PC-3 (cell line): ENCODE data around the gene SPRN. TPM values are rescaled to one million over a fixed set of nuclear protein-coding genes. Genes with fewer than 3 reads are reported as not detected.

ENCODE experiments used
- ATAC-seq: fragments of 200-7000 bp; cut with Tn5 transposase; 2 replicates; pipeline ENCODE4 v1.9.1; 2020; ENCODE audit warnings: mild to moderate bottlenecking, moderate library complexity
- BruUV-seq: library from RNA; stranded (reverse); fragments of 400-500 nt; replicated peaks from 2 replicates; lab custom pipeline; 2021; lab: Mats Ljungman, UMichigan
- CTCF ChIA-PET: fragments of 300-600 bp; sonication (Branson Sonifier 250); formaldehyde crosslinking; loops from one replicate; lab custom pipeline; 2022; ENCODE audit warnings: antibody characterized with exemption; lab: Charles Lee
- POLR2A ChIA-PET: fragments of 300-600 bp; sonication (Branson Sonifier 250); formaldehyde crosslinking; loops from one replicate; lab custom pipeline; 2022; ENCODE audit warnings: antibody characterized with exemption; ENCODE audit not compliant: unreplicated experiment; lab: Charles Lee
- DNase-seq: peaks from one replicate; pipeline ENCODE4 v3.0.0-alpha.2; 2015
- H2AFZ ChIP-seq: fragments of 300-600 bp; sonication (generic); 2 replicates; pipeline ENCODE4 v1.6.0; 2016; ENCODE audit warnings: antibody characterized with exemption, low read length
- H3F3A ChIP-seq: fragments of 300-600 bp; sonication (generic); one replicate; pipeline ENCODE4 v1.6.0; 2017; ENCODE audit warnings: antibody characterized with exemption, low read length, control low read depth, mild to moderate bottlenecking; ENCODE audit not compliant: unreplicated experiment
- H3K27ac ChIP-seq: fragments of 300-600 bp; sonication (generic); 2 replicates; pipeline ENCODE4 v1.5.1; 2016; ENCODE audit warnings: mild to moderate bottlenecking, low read length
- H3K27me3 ChIP-seq: fragments of 300-600 bp; sonication (generic); 2 replicates; pipeline ENCODE4 v1.6.1; 2016; ENCODE audit warnings: low read length, mixed read lengths
- H3K36me3 ChIP-seq: fragments of 300-600 bp; sonication (generic); 2 replicates; pipeline ENCODE4 v1.6.1; 2016; ENCODE audit warnings: low read depth, mixed run types, low read length, mixed read lengths
- H3K4me1 ChIP-seq: fragments of 300-600 bp; sonication (generic); 2 replicates; pipeline ENCODE4 v1.5.1; 2016; ENCODE audit warnings: low read length; ENCODE audit not compliant: insufficient read depth
- H3K4me2 ChIP-seq: fragments of 300-600 bp; sonication (generic); 2 replicates; pipeline ENCODE4 v1.6.0; 2016; ENCODE audit warnings: low read length
- H3K4me3 ChIP-seq: fragments of 300-600 bp; sonication (generic); 2 replicates; pipeline ENCODE4 v1.5.1; 2016; ENCODE audit warnings: mild to moderate bottlenecking, low read length, mixed read lengths
- H3K79me2 ChIP-seq: fragments of 300-600 bp; sonication (generic); 2 replicates; pipeline ENCODE4 v1.6.1; 2017; ENCODE audit warnings: low read length, mixed read lengths
- H3K9ac ChIP-seq: fragments of 300-600 bp; sonication (generic); 2 replicates; pipeline ENCODE4 v1.6.0; 2016; ENCODE audit warnings: mild to moderate bottlenecking, low read length
- H3K9me2 ChIP-seq: fragments of 300-600 bp; sonication (generic); replicated peaks from 2 replicates; pipeline ENCODE4 v1.6.1; 2016; ENCODE audit warnings: mixed run types, low read length, mixed read lengths
- H3K9me3 ChIP-seq: fragments of 300-600 bp; sonication (generic); 2 replicates; pipeline ENCODE4 v1.6.1; 2016; ENCODE audit warnings: low read length, mixed read lengths
- H4K20me1 ChIP-seq: fragments of 300-600 bp; sonication (generic); 2 replicates; pipeline ENCODE4 v1.6.1; 2016; ENCODE audit warnings: low read length, mixed read lengths
- CTCF ChIP-seq: fragments of 300-600 bp; sonication (generic); conservative IDR thresholded peaks from 2 replicates; pipeline ENCODE4 v1.5.1; 2017; ENCODE audit warnings: antibody characterized with exemption, low read depth, mild to moderate bottlenecking, low read length
- EZH2 ChIP-seq: fragments of 300-600 bp; sonication (generic); IDR thresholded peaks from one replicate; pipeline ENCODE4 v1.6.1; 2017; ENCODE audit warnings: antibody characterized with exemption, mild to moderate bottlenecking, low read length; ENCODE audit not compliant: unreplicated experiment
- EZH2phosphoT487 ChIP-seq: fragments of 300-600 bp; sonication (generic); IDR thresholded peaks from 2 replicates; pipeline ENCODE4 v1.6.1; 2018; ENCODE audit warnings: mild to moderate bottlenecking, antibody characterized with exemption, low read length, borderline replicate concordance
- intact Hi-C: fragments of 100-400 bp; cut with micrococcal nuclease; formaldehyde crosslinking; loops from 2 replicates; pipeline ENCODE4 v1.9.0; 2023
- total RNA-seq: library from RNA; depleted of rRNA; stranded (reverse); fragments of >200 nt; gene quantifications from 2 replicates; pipeline ENCODE4 v1.2.3, GENCODE V29; 2014

The SPRN gene
- total RNA-seq, 1 experiment from 2014 or later, result not detected

DNA sequence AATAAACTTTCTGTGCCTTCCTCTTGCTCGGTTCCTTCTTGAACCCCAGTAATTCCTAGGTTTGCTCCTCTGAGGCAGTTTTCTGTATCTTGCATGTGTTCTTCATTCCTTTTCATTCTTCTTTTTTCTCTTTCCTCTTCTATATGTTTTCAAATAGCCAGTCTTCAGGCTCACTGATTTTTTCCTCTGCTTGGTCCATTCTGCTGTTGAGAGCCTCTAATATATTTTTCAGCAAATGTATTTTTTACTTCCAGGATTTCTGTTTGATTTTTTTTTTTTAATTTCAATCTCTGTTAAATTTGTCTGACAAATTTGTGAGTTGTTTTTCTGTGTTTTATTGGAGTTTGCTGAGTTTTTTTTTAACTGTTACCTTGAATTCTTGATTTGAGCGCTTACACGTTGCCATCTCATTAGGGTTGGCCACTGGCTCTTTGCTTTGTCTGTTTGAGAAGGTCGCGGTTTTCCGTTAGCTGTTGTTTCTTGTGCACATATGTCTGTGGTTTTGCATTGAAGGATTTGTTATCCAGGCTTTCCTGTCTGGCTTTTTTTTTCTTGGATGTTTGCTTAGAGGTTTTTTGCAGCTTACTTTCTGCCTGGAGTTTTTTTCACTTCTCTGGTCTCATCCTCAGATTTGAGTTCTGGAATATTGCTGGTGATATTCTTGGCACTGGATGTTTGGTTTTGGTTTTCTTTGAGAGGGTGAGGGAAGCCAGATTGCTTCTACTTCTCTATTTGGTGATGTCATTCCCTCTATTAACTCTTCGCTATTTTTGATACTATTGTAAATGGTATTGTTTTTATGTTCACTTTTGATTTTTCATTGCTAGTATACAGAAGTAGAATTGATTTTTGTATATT lies 12.7 kb downstream of the SPRN start:
- ATAC-seq, result no peak
- no TSS peak for BruUV-seq
- Histone ChIP-seq H3K79me2 (peaks cover 56% of the 10 kb centered on the region), H3K9ac (no peak overlapping the region), H3K9me2 (no peaks in the 10 kb centered on the region), H3F3A (no peaks in the 10 kb centered on the region), H3K36me3 (peaks cover 55% of the 10 kb centered on the region), H2AFZ (no peak overlapping the region), H3K4me3 (no peak overlapping the region), H3K4me2 (no peak overlapping the region), H3K4me1 (no peaks in the 10 kb centered on the region), H3K27me3 (no peaks in the 10 kb centered on the region), H3K27ac (no peak overlapping the region), H3K9me3 (peaks cover 15% of the 10 kb centered on the region; the same call in 1 of the 2 replicates), H4K20me1 (no peaks in the 10 kb centered on the region)
- TF ChIP-seq CTCF (no peak), EZH2phosphoT487 (no peak), EZH2 (no peak)
- intact Hi-C loops, result no loop called here
- no peak for DNase-seq
- ChIA-PET POLR2A (interaction anchor here (0.6 kb wide), 1 partner anchor 51 kb away, joined by 7 read pairs; no protein-coding TSS in a partner anchor), CTCF (no interaction called here)

- no peaks in the 10 kb centered on the region for H3K27me3 ChIP-seq
- CTCF ChIA-PET, result no interaction called here
- H3K9me2 ChIP-seq, result no peaks in the 10 kb centered on the region
- no peaks in the 10 kb centered on the region; the same call in 1 of the 2 replicates for H3K4me1 ChIP-seq
- DNase-seq (no peak), ATAC-seq (no peak)
- no peak overlapping the region for H3K9ac ChIP-seq
- POLR2A ChIA-PET, result interaction anchor here (0.7 kb wide), 1 partner anchor 15 kb away, joined by 5 read pairs; no protein-coding TSS in a partner anchor
- no peak overlapping the region for H3K27ac ChIP-seq
- intact Hi-C loops, result no loop called here
- no peak overlapping the region for H3K4me3 ChIP-seq
- H3K4me2 ChIP-seq, result no peak overlapping the region
- H4K20me1 ChIP-seq, result peaks cover 7% of the 10 kb centered on the region; the same call in 1 of the 2 replicates
- peaks cover 74% of the 10 kb centered on the region for H3K79me2 ChIP-seq
- H3K9me3 ChIP-seq, result 0 out of 2 replicates have a peak, but pooled peaks cover 1% of the 10 kb centered on the region
- peaks cover 42% of the 10 kb centered on the region for H3K36me3 ChIP-seq
- no peak overlapping the region for H2AFZ ChIP-seq
- TF ChIP-seq CTCF (no peak), EZH2phosphoT487 (no peak), EZH2 (no peak)
- BruUV-seq, result no TSS peak
- no peaks in the 10 kb centered on the region for H3F3A ChIP-seq
Observed at GRCh38 chr10:133405844-133406527, 18.4 kb downstream of the SPRN start.
